DMS79 treated with DMSO at 0.1 percent for 48 hours (cell line): ENCODE results near the gene PARK7.
"Not testable (repeated sequence)": the region's sequence is repeated elsewhere in the genome, so short reads cannot be mapped to it uniquely, and the experiment has no call there.

Source experiments
- DNase-seq: peaks from one replicate; lab custom pipeline; 2025; lab: John Stamatoyannopoulos, UW

The PARK7 gene

DNA sequence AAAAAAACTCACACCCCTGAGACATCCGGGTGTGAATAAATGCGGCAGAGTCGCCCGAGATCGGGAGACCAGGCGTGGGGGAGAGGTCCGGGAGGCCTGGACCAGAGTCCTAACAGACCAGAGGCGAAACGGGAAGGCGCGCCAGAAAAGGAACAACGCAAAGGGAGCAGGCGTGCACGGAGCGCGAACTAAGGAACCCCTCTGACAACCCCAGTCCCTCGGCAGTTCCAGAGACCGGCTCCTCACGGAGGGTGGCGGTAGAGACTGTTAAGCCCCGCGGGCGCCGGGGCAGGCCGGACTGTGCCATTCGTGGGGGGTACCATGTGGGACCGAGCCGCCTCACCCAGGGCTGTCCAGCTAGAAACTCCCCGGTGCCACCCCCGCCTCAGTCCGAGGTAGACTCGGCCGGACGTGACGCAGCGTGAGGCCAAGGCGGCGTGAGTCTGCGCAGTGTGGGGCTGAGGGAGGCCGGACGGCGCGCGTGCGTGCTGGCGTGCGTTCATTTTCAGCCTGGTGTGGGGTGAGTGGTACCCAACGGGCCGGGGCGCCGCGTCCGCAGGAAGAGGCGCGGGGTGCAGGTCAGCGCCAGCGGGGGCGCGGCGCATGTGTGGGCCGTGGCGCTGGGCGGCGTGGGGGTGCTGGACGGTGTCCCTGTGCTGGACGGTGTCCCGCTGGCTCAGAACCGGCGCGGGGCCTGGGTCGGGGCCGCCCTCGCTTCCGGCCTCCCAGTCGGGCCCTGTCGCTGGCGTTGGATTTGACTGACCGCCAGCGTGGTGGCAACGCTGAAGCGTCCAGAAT lies at the start of gene PARK7:
TSS of gene PARK7 (plus strand) at position 496 of the 798 bp plus-strand sequence. CDS start 1,075 bp downstream, outside the sequence.
- DNase-seq: peak; percentile 99

DNA sequence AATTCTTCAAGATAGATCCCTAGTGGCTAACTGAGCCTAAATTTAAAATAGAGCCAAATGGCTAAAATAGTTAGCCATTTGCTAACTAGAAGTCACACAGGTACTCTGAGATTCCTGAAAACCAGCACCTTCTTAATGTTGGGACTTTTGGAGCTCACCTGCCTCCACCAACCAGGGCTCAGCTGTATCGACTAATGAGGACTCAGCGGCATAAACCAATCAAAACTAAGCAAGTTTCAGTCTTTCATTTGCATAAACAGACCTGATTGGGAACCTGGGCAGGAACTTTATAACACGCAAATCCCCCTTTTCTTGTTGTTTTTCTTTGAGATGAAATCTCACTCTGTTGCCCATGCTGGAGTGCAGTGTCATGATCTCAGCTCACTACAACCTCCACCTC lies 49.4 kb upstream of the PARK7 start:
- DNase-seq: no peak

DNA sequence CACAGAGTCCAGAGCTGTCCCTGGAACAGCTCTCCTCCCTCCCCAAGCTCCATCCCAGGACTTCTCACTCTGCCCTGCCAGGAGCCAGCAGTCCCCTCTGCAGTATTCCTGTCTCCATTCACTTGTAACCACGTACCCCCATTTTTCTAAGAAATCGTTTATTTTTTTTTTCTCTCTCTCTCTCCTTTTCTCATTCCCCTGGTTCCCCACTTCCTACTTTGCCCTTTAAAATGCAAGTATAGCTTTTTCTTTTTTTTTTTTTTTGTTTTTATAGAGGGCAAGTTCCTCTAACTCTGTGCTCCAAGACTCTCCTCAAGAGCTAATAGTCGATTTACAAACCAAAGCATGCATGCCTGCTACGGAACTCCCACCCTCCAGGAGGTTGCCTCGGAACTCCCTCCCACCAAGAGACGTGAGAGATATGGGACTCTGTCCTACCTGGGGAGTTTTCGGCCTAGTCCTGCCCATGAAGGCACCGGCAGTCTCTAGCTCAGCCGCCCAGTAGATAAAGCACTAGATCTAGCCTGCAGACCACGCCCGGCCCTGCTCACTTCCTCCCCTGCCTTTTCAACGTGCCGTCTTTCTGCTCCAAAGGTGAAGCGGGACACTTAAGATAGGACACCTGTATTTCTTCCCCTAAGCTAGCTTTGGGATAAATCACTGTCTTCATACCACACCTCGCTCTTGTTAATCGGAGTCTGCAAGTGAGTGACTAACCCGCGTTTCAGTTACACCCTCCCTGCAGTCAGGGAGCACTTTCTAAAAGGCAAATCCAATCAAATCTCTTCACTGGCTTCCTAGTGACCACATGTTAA lies 48.6 kb upstream of the PARK7 start:
- DNase-seq: no peak

DNA sequence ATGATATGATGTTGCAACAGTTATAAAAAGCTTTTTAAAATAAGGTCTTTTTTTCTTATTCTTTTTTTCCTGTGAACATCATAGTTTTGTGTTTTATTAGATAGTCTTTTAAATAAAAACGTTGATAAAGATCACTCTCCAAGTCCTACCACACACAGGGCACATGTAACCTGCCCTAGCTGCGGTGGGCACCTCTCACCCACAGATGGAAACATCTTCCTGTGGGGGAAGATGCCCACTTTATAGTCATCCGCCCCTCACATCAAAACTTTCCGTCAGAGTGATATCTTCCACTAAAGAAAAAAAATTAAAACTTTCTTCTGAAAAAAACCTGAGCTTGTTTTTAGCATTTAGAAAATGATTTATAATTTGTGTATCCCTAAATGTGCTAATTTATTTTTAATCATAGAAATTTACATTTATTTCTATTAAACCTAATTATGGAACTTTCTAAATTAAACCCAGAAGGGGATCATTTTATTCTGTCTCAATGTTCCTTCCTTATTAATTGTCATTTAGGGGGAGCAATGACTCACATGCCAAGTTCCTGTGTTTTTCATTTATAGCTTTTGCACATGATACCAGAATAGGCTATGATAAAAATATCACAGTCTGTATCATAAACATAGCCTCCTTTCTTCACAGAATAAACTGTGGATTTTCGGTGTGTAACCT lies 45.5 kb upstream of the PARK7 start:
- no peak for DNase-seq

DNA sequence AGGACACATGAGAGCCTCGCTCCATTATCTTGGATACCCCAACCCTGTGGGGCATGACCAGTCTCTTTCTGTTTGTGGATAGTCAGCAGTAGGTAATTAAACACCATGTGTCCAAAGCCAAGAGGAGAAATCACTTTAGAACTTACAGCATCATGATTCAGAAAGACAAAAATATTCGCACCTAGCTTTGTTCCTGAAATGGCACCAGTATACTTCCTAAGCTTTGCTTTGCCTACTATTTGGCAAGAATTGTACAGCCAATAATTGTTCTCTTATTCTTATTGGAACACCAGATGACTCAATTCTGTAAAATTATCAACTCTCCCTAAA lies 45.0 kb upstream of the PARK7 start:
- no peak for DNase-seq

DNA sequence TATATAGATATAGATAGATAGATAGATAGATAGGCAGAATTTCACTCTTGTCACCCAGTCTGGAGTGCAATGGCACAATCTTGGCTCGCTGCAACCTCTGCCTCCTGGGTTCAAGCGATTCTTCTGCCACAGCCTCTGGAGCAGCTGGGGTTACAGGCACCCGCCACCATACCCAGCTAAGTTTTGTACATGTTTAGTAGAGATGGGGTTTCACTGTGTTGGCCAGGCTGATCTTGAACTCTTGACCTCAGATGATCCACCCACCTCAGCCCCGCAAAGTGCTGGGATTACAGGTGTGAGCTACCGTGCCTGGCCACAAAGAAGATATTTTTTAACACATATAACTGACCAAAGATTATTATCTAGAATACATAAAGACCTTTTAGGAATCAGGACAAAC lies 43.5 kb upstream of the PARK7 start:
- not testable (repeated sequence) for DNase-seq

DNA sequence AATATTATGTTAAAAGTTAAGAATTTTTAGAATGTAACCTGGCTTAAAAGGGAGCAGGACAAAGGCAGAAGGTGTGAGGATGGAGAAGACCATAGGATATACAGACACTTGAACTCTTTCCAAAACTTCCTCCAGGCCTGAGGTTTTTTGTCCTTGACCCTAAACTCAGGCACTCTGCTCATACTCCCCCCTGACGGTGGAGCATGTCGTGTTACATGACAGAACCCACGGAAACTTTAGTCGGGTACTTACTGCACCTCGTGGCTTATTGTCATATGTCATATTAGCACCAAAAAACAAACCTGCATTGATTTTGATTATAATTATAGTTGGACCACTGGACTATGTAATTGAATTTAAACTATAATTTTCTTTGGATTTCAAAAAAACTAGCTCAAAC lies 41.6 kb upstream of the PARK7 start:
- no peak for DNase-seq

DNA sequence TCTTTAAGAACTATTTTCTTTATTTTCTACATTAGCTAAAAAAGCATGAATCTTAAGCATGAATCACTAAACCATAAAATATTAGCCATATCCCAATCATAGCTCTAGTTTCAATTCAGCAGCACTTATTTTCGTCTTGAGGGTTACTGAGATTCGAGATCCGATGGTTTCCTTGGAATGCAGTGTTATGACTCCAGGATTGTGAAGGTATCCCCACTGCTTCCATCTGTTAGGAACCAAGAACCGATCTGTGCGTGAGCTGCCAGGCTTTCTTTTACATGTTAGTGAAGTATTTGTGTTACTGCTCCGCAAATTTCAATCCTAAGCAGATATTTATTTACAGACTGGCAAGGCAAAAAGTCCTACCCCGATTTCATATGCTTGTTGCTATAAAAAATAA lies 39.7 kb upstream of the PARK7 start:
- no peak for DNase-seq

DNA sequence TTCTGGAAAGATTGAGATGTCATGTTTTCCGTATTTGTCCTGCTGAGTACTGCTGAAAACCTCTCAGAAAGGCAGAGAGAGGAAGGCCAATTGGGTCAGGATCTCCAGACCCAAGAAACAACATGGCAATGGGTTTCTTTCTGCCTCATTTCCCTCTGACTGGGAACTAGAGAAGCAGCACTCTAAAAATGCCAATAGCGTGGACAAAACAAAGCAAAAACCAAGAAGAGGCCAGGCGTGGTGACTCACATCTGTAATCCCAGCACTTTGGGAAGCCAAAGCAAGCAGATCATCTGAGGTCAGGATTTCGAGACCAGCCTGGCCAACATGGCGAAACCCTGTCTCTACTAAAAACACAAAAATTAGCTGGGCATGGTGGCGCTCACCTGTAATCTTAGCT lies 39.2 kb upstream of the PARK7 start:
- DNase-seq: no peak

DNA sequence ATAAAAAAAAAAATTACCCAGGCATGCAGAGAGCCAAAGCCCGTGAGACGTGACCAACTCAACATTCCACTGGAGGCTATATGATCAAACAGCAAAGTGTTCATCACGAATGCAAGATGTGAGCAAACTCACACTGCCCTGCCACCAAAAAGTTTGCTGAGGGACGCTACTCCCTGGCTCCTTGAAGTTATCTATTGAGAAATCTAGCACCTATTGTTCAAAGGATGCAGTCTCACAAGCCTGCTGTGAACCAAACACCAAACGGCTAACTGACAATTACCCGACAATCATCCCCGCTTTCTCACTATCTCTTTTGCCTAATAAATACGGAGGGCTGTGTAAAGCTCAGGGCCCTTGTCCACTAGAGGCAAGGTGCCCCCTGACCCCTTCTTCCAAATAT lies 34.5 kb upstream of the PARK7 start:
- not testable (repeated sequence) for DNase-seq

DNA sequence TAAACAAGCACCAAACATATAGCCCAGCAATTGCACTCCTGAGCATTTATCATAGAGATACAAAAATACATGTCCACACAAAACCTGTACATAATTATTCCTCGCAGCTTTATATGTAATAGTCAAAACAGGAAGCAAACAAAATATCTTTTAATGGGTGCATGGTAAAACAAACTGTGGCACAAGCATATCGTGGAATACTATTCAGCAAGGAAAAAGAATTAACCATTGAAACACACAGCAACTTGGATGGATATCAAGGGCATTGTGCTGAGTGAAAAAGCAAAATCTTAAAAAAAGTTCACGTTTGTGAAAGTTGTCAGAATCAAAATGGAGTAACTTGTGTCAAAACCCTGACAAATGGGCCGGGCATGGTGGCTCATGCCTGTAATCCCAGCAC lies 33.3 kb upstream of the PARK7 start:
- no peak for DNase-seq

DNA sequence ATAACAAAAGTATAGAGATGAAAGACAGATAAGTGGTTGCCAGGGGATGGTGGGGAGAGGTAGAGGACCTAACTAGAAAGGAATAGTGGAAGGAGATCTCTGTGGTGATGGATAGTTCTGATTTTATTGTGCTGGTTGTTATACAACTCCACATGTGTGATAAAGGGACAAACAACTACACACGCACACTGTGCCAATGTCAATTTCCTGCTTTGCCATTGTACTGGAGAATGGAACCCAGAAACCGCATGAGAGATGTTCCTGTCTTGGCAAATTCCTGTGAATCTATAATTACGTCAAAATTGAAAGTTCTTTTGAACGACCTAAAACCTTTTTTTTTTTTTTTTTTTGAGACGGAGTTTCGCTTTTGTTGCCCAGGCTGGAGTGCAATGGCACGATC lies 31.9 kb upstream of the PARK7 start:
- no peak for DNase-seq

DNA sequence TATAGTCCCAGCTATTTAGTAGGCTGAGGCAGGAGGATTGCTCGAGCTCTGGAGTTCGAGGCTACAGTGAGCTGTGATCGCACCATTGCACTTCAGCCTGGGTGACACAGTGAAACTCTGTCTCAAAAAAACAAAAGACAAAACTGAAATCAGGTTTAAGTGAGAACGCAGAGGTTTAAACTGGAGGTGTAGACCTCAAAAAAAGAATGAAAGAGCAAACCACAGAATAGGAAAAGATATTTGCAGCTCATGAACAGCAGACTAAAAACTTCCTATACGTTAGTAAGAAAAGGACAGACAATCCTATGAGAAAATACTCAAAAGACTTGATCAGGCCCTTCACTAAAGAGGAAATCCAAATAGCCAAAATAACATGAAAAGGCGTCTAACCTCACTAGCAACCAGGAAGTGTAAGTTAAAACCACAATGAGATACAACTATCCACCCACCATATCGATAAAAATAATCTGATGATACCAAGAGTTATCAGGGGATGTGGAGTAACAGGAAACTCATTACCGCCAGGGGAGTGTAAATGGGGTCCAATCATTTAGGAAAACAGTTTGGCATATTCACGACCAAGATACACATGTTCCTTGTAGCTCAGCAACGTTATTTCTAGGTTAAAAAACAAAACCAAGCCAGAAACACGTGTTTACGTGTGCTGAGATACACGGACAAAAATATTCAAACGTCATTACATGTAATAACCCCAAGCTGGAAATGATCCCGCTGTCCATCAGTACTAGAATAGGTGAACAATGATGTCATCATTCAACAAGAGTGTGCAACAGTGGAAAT lies 30.7 kb upstream of the PARK7 start:
- DNase-seq: no peak

DNA sequence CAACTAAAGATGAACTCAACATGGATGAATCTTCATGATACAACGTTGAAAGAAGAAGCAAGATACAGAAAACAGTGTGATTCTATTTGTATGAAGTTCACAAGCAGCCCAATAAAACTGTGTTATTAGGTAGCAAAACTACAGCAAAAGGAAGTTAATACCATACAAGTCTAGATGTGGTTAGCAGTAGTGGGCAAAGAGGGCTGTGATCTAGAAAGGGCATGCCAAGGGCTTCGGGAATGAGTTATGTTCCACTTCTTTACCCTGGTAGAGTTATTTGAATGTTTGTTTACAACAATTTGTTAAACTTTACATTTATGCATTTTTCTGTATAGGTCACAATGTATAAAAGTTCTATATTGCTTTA lies 30.1 kb upstream of the PARK7 start:
- no peak for DNase-seq

DNA sequence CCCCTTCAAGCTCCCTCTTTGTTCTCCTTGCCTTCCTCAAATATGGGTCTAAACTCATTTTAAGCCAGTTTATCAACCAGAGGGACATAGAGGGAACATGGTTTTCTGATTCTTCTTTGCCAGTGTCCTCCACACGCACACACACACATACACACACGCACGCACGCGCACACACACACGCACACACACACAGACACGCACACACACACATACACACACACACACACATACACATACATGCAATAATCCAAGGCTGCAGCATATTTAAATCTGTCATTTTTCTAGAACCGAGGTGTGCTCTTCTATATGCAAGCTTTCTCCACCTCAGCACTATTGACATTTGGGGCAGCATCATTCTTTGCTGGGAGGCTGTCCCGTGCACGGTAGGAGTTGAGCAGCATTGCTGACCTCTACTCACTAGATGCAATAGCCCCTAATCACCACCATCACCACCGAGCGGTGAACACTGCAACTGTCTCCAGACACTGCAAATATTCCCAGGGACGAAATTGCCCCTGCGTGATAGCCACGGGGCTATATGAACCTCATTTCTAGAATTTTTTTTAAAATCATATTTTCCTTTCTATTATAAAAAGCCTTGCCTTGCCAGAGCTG lies 28.9 kb upstream of the PARK7 start:
- no peak for DNase-seq

DNA sequence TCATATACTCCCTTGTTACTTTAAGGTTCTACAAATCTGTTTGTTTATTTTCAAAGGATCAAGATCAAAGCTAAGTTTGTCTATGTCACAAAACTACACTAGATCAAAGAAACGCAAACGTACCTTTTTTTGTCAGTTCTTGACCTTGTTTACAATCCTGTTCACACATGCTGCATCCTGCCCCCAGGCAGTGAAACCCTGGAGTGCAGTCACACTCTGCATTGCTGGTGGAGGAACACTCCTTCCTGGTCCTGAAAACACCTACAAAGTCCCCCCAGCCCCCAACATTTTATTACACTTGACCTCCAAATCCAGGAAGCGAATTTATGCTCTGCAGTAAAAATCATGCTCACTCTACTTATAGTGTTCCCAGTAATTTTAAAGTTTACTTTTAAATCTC lies 23.4 kb upstream of the PARK7 start:
- DNase-seq: no peak

DNA sequence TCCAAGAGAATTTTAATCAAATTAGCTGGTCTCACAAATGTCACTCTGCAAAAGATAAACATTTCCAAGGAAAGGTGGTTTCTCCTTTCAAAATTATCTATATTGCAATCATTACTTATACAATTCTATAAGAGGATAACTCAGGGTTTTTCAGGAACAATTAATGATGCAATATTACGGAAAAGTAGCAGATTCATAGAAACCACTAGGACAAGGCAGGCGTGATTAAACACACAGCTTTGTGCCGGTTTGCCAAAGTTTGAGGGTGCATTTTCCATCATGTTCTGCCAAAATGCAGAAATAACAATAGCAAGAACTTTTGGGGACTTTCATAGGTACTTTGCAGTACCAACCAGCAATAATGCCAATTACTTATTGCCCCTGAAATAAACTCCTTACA lies 21.5 kb upstream of the PARK7 start:
- no peak for DNase-seq

DNA sequence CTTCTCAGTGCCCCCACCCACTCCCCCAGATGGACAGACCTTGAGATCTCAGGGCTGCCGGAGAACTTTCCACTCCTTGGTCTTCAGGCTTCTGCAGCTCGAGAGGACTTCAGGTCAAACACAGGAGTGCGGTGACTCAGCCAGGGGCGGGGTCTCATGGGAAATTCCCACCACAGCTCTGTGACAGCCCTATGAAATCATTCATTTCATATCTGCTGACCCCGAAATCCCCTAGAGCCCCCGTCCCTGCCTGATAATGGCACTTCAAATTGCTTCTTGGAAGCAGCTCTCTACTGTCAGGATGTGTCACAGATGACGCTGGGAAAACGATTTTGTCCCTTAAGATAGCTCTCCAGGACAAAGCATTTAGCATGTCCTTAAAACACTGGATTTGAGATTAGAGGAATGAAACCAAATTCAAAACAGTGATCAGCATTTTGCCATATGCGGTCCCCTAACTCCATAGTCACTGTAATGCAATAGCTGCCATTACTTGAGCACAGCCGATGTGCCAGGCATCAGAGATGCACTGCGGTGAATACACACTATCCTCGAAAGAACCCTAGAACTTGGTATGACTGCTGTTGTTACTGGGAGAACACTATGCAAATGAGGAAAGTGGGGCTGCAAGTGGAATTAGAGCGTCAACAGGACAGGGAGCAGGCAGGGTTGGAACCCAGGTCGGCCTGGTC lies 20.6 kb upstream of the PARK7 start, which contains the start of gene TNFRSF9:
TSS of gene TNFRSF9 (minus strand) at position 95 of the 692 bp plus-strand sequence. CDS start 845 bp downstream, outside the sequence.
- no peak for DNase-seq

DNA sequence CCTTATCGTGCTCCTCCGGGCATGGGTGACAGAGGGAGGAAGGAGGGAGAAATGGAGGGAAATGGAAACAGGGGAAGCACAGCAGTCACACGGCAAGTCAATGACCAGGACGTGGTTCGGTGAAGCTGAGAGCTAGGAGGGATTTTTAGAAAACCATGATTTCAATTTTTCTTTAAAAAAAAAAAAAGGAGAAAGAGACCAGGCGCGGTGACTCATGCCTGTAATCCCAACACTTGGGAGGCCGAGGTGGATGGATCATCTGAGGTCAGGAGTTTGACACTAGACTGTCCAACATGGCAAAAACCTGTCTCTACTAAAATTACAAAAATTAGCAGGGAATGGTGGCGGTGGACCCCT lies 20.1 kb upstream of the PARK7 start:
- no peak for DNase-seq

DNA sequence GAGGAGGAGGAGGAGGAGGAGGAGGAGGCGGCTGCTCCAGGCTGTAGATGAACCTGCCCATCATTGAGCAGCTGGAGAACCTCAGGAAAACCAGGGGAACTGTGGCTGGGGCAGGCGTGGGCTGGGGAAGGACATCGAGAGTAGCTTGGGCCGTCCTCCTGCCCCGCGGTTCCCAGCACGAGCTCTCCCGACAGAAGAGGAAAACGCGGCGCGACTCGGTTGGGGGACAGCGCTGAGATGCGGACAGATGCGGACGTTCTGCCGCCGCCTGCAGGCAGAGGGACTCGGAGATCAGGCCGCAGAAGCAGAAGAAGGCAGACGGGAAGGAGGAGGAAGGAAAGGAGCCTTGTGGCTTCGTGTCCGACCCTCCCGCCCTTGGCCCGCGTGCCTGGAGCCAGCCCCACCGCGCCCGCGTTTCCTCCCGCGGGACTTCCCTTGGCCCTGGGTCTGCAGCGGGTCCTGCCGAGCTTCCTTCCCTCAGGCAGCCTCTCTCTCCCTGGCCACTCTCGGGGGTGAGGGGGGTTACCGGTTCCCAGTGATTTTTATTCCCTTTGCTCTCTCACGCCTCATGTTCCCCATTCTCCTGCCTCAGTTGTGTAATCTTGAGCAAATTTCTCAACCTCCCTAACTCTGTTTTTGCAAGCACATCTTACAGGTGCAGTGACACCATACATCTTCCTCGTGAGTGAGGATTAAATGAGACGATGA lies 19.1 kb upstream of the PARK7 start:
- DNase-seq: peak; percentile 25
